DMS114 treated with DMSO at 0.1 percent for 48 hours (cell line): ENCODE data around the gene PAPPA2.

Experiments
- DNase-seq: peaks from one replicate; lab custom pipeline; 2025; ENCODE audit not compliant: unreplicated experiment; lab: John Stamatoyannopoulos, UW

PAPPA2 gene

GRCh38 chr1:176885341-176885740, 422.4 kb downstream of the PAPPA2 start:
- DNase-seq, result no peak

GRCh38 chr1:176885751-176886150, 422.8 kb downstream of the PAPPA2 start:
- no peak for DNase-seq

DNA sequence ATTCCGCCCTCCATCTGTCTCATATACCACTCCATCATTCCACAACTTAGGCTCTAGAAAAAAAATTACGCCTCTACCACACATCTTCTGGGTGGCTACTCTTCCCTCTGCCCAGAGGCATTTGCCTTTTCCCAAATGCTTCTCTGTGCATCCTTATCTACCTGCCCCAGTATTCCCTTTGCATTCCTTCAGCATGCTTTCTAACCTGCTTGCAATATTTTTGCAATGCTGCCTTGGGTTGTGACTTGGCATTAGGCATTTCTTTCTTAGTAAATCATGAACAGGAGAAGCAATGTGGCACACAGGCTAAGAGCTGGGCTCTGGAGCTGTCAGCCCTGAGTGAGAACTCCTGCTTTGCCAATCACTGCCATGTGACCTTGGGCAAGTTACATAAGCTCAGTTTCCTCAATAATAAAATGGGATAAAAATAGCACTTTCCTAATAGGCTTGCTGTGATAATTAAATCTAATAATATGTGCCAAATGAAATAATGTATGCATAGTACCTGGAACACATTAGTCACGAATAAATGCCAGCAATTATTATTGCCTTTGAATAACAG, 425.6 kb downstream of the PAPPA2 start:
- DNase-seq, result no peak

DNA sequence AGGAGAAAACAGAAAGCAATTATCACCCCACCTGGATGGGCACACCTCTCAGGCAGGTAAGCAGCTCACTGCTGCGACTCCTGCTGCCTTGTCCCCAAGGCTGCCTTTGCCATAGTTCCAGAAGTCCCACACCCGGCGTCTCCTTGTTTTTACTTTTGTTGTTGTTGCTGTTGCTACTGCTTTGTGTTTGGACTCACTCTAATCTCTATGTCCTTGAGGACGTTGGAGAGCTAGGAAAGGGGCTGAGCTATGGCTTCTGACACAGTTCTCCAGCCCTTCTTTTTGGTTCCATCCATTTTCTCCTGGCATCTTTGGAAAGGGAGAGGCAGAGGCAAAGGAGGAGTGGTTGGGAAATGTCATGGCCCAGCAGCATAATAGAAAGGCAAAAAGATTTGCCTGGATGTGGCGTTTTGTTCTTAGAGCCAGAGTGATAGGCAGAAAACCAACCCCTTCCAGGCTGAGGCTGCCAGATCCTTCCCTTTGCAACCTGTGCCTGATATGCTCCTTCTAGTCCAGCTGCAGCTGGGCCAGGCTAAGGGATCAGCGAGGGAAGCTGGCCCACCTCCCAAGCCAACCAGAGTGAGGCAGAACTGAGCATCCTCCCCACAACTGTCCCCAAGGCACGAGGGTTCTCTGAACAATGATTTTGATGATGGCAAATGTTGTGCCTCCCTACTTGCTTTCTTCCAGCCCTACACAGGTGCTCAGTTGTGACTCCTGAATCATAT, 430.8 kb downstream of the PAPPA2 start:
- DNase-seq, result no peak

DNA sequence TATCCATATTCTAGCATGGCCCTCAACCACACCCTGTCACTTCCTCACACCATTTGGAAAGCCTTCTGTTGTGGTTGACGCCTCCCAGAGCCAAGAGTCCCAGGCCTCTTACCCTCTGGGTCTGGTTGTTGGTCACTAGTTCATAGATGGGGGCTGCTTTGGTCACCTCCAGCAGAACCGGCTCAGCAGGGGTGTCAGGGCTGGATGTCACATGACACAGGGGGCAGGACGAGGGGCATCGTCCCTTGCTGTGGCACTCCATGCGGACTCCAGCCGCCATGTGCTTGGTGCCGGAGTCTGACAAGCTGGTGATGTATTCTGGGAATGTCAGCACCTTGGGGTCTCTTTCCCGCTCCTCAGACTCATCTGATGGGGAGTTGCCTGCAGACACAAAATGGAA, 431.5 kb downstream of the PAPPA2 start:
- DNase-seq, result no peak
